Spleen (tissue), 11 donors: ENCODE measurements around the gene SLC4A9. TPM values are rescaled to one million over a fixed set of nuclear protein-coding genes. Genes with fewer than 3 reads are reported as not detected.

Experiments
- DNase-seq: peaks from one replicate; pipeline ENCODE4 v3.0.0-alpha.2; 2020
- H3K27ac ChIP-seq, 8 donors: fragments of 200-600 bp; sonication (generic) in 7 of 8; 1 replicate in 4 of 8; 2 replicates in 4 of 8; pipeline versions ENCODE4 v1.5.0 to v1.8.0; 2016 to 2021; ENCODE audit warnings: inconsistent platforms in 4 of 8, mild to moderate bottlenecking in 4 of 8, moderate library complexity in 1 of 8
- H3K27me3 ChIP-seq, 7 donors: fragments of 200-600 bp; sonication (generic) in 6 of 7; replicated peaks in 1 of 7; 1 replicate in 4 of 7; 2 replicates in 3 of 7; pipeline versions ENCODE4 v1.5.0 to v1.8.0; 2016 to 2021; ENCODE audit warnings: inconsistent platforms in 3 of 7, mild to moderate bottlenecking in 1 of 7
- H3K36me3 ChIP-seq, 6 donors: fragments of 200-600 bp; sonication (generic) in 5 of 6; 1 replicate in 4 of 6; 2 replicates in 2 of 6; pipeline versions ENCODE4 v1.5.0 to v1.8.0; 2016 to 2021; ENCODE audit warnings: inconsistent platforms in 2 of 6
- H3K4me1 ChIP-seq, 6 donors: fragments of 200-600 bp; sonication (generic) in 5 of 6; 1 replicate in 3 of 6; 2 replicates in 3 of 6; pipeline versions ENCODE4 v1.5.0 to v1.8.0; 2016 to 2021; ENCODE audit warnings: inconsistent platforms in 3 of 6
- H3K4me3 ChIP-seq, 8 donors: fragments of 200-600 bp; sonication (generic) in 7 of 8; 1 replicate in 4 of 8; 2 replicates in 4 of 8; pipeline versions ENCODE4 v1.5.0 to v1.8.0; 2016 to 2021; ENCODE audit warnings: inconsistent platforms in 4 of 8, mild to moderate bottlenecking in 4 of 8, moderate library complexity in 2 of 8
- H3K9me3 ChIP-seq, 8 donors: fragments of 200-600 bp; sonication (generic) in 7 of 8; 1 replicate in 4 of 8; 2 replicates in 4 of 8; pipeline versions ENCODE4 v1.5.0 to v1.8.0; 2016 to 2021; ENCODE audit warnings: inconsistent platforms in 4 of 8
- CTCF ChIP-seq, 11 experiments: fragments of 200-600 bp in 7 of 11; fragments of 450-650 bp in 4 of 11; sonication (generic) in 4 of 11; IDR thresholded peaks in 8 of 11; conservative IDR thresholded peaks in 3 of 11; 1 replicate in 7 of 11; 2 replicates in 4 of 11; pipeline versions ENCODE4 v1.4.0 to v1.8.0; 2016 to 2021; ENCODE audit warnings: antibody characterized with exemption in 11 of 11, inconsistent platforms in 4 of 11, mild to moderate bottlenecking in 1 of 11
- POLR2A ChIP-seq, 3 donors: fragments of 450-650 bp; IDR thresholded peaks; one replicate each; pipeline ENCODE4 v1.5.1; 2017; ENCODE audit warnings: antibody characterized with exemption in 3 of 3, mild to moderate bottlenecking in 1 of 3
- POLR2AphosphoS5 ChIP-seq, 3 donors: sonication (generic); formaldehyde crosslinking; IDR thresholded peaks; one replicate each; pipeline ENCODE4 v1.5.1; 2017; ENCODE audit warnings: antibody characterized with exemption in 3 of 3
- WGBS, 5 donors: extraction: QIAGEN DNeasy Blood & Tissue Kit in 3 of 5; methylation state at CpG; one replicate each; pipeline versions ENCODE4 v1.1.5 to v1.1.7; 2013 to 2018; 5-methylcytosine and 5-hydroxymethylcytosine counted together
- intact Hi-C: fragments of 100-400 bp; cut with DNase I; formaldehyde crosslinking; loops from one replicate; pipeline ENCODE4 v1.15.0; 2023; ENCODE audit warnings: low total_unique reads
- polyA plus RNA-seq, 3 donors: library from polyadenylated mRNA; stranded (reverse); fragments of 200-250 nt; gene quantifications; one replicate each; pipeline ENCODE4 v1.2.1, GENCODE V29; 2013
- total RNA-seq, 7 donors: library from RNA; depleted of rRNA in 3 of 7; stranded (reverse); fragments of >200 nt in 3 of 7; fragmentation: NEBNext Ultra II Directional in 4 of 7; extraction: Animal tissue kit (Norgen Biotek cat#: 25700) in 4 of 7; gene quantifications; one replicate each; pipeline versions ENCODE4 v1.1.0 to v1.2.1, GENCODE V29; 2016 to 2021
- donor health status: healthy with polysubstance abuse.
- donor health status: DM: no; HTN: no; CAD: no; lungs with moderate emphysema.
- donor health status: DM: no; HTN: no; CAD: no.
- donor health status: Bipolar disorder and iron deficiency.
- donor health status: healthy.
- donor health status: DM: no; HTN: no; CAD: no.
- donor health status: DM: yes; HTN: yes; CAD: no.

Gene SLC4A9
- total and polyA plus RNA-seq, 10 donors = 0.03 to 0.54 (median 0.10) TPM; not detected in 3

GRCh38 chr5:140345919-140346347, 14.1 kb upstream of the SLC4A9 start:
- WGBS, 5 donors = 10 to 24% (median 12%) methylated on average over 19 to 35 of the region's 35 CpGs
- DNase-seq = peak; percentile 88
- Histone ChIP-seq H3K4me3 (peak overlapping the region; percentile 62 to 88 (median 74)), H3K9me3 (no peaks in the 10 kb centered on the region), H3K4me1 (peaks cover 23 to 75% (median 59%) of the 10 kb centered on the region in 6 donors), H3K36me3 (no peaks in the 10 kb centered on the region), H3K27me3 (peaks cover 0 to 29% (median 0%) of the 10 kb centered on the region in 7 donors), H3K27ac (peak overlapping the region; percentile 2 to 84 (median 78))
- no peak for TF ChIP-seq POLR2AphosphoS5 (IDR thresholded peaks at IDR 0.05)
- peak in 4 of 11 experiments; percentile 6 to 14 (median 10) for TF ChIP-seq CTCF (IDR thresholded peaks at IDR 0.05 in 8 of 11, conservative IDR thresholded peaks at IDR 0.05 in 3 of 11)
- intact Hi-C loops = no loop called here

- Histone ChIP-seq H3K27me3 (peaks cover 0 to 32% (median 0%) of the 10 kb centered on the region in 7 donors), H3K9me3 (no peaks in the 10 kb centered on the region), H3K27ac (peak within 1 kb of the TSS; percentile 2 to 84 (median 78)), H3K36me3 (no peaks in the 10 kb centered on the region), H3K4me1 (peaks cover 24 to 73% (median 57%) of the 10 kb centered on the region in 6 donors), H3K4me3 (peak within 1 kb of the TSS; percentile 62 to 88 (median 74))
- intact Hi-C loops = no loop called here
- peak; percentile 85 to 91 (median 90) for TF ChIP-seq POLR2AphosphoS5 (IDR thresholded peaks at IDR 0.05)
- peak in 1 of 3 donors; percentile 62 for TF ChIP-seq POLR2A (IDR thresholded peaks at IDR 0.05)
- TF ChIP-seq CTCF (IDR thresholded peaks at IDR 0.05 in 8 of 11, conservative IDR thresholded peaks at IDR 0.05 in 3 of 11) = peak in 8 of 11 experiments; percentile 18 to 67 (median 50)
- WGBS, 5 donors = 0 to 3% (median 1%) methylated on average over 36 to 72 of the region's 72 CpGs
- peak; percentile 92 for DNase-seq
Observed at GRCh38 chr5:140346348-140347221, 13.4 kb upstream of the SLC4A9 start, which contains the start of gene HBEGF. HBEGF (minus strand) TSS chr5:140346603; CDS start chr5:140346328, 275 bp downstream.

GRCh38 chr5:140347360-140347759, 12.6 kb upstream of the SLC4A9 start:
- WGBS, 5 donors = 70 to 89% (median 78%) methylated on average over 2 of the region's 2 CpGs
- Histone ChIP-seq H3K27me3 (peaks cover 0 to 32% (median 0%) of the 10 kb centered on the region in 7 donors), H3K4me1 (peaks cover 20 to 69% (median 52%) of the 10 kb centered on the region in 6 donors), H3K27ac (peak overlapping the region in 3 of 8 donors; percentile 72 to 84 (median 76)), H3K9me3 (no peaks in the 10 kb centered on the region), H3K4me3 (peak overlapping the region in 1 of 8 donors; percentile 88), H3K36me3 (no peaks in the 10 kb centered on the region)
- DNase-seq = peak; percentile 14
- TF ChIP-seq POLR2A (IDR thresholded peaks at IDR 0.05) (no peak), POLR2AphosphoS5 (IDR thresholded peaks at IDR 0.05) (no peak), CTCF (IDR thresholded peaks at IDR 0.05 in 8 of 11, conservative IDR thresholded peaks at IDR 0.05 in 3 of 11) (no peak)
- intact Hi-C loops = no loop called here

GRCh38 chr5:140348104-140348503, 11.9 kb upstream of the SLC4A9 start:
- Histone ChIP-seq H3K27ac (no peak overlapping the region), H3K4me1 (peaks cover 13 to 61% (median 45%) of the 10 kb centered on the region in 6 donors), H3K4me3 (no peak overlapping the region), H3K9me3 (no peaks in the 10 kb centered on the region), H3K36me3 (no peaks in the 10 kb centered on the region), H3K27me3 (peaks cover 0 to 38% (median 0%) of the 10 kb centered on the region in 7 donors)
- TF ChIP-seq POLR2A (IDR thresholded peaks at IDR 0.05) = no peak
- no peak for TF ChIP-seq POLR2AphosphoS5 (IDR thresholded peaks at IDR 0.05)
- TF ChIP-seq CTCF (IDR thresholded peaks at IDR 0.05 in 8 of 11, conservative IDR thresholded peaks at IDR 0.05 in 3 of 11) = no peak
- DNase-seq = no peak
- intact Hi-C loops = no loop called here
- WGBS, 5 donors = 48 to 69% (median 65%) methylated on average over 4 of the region's 4 CpGs
